Gastrocnemius medialis (tissue), 4 donors: ENCODE results near the gene TRDN. TPM values are rescaled to one million over a fixed set of nuclear protein-coding genes. Genes with fewer than 3 reads are reported as not detected.
"Not testable (repeated sequence)": the region's sequence is repeated elsewhere in the genome, so short reads cannot be mapped to it uniquely, and the experiment has no call there.

ENCODE experiments used
- ATAC-seq, 2 donors: fragments of 150-250 bp; one replicate each; pipeline ENCODE4 v1.9.1; 2016
- DNase-seq, 2 donors: peaks; one replicate each; pipeline ENCODE4 v3.0.0-alpha.2; 2019
- H3K27ac ChIP-seq, 4 donors: fragments of 200-600 bp; sonication (generic); 1 replicate in 1 of 4; 2 replicates in 3 of 4; pipeline ENCODE4 v1.5.1; 2016 to 2018; ENCODE audit warnings: mild to moderate bottlenecking in 2 of 4, moderate library complexity in 1 of 4
- H3K27me3 ChIP-seq, 3 donors: fragments of 200-600 bp; sonication (generic) in 2 of 3; 1 replicate in 1 of 3; 2 replicates in 2 of 3; pipeline versions ENCODE4 v1.5.1 to v1.6.0; 2016 to 2019; ENCODE audit warnings: mild to moderate bottlenecking in 1 of 3, moderate library complexity in 1 of 3
- H3K36me3 ChIP-seq, 2 donors: fragments of 200-600 bp; sonication (generic) in 1 of 2; one replicate each; pipeline ENCODE4 v1.5.1; 2017 to 2018
- H3K4me1 ChIP-seq, 2 donors: fragments of 200-600 bp; sonication (generic) in 1 of 2; one replicate each; pipeline ENCODE4 v1.5.1; 2016 to 2017; ENCODE audit warnings: mild to moderate bottlenecking in 2 of 2
- H3K4me3 ChIP-seq, 4 donors: fragments of 200-600 bp; sonication (generic) in 3 of 4; 1 replicate in 1 of 4; 2 replicates in 3 of 4; pipeline ENCODE4 v1.5.1; 2016 to 2019; ENCODE audit warnings: mild to moderate bottlenecking in 2 of 4
- H3K9me3 ChIP-seq, 3 donors: fragments of 200-600 bp; sonication (generic) in 2 of 3; 1 replicate in 1 of 3; 2 replicates in 2 of 3; pipeline ENCODE4 v1.5.1; 2016 to 2019
- POLR2A ChIP-seq, 2 donors: fragments of 450-650 bp; IDR thresholded peaks; one replicate each; pipeline ENCODE4 v1.6.1; 2017; ENCODE audit warnings: antibody characterized with exemption in 2 of 2, mild to moderate bottlenecking in 2 of 2, moderate library complexity in 2 of 2
- in situ Hi-C, 4 donors: fragments of 200-750 bp; cut with MboI; loops; one replicate each; pipeline versions ENCODE4 v1.15.0 to v1.8.0; 2017; ENCODE audit warnings: low sequenced_read_pairs in 4 of 4
- intact Hi-C: fragments of 100-400 bp; cut with DNase I; formaldehyde crosslinking; loops from one replicate; pipeline ENCODE4 v1.15.1; 2023; ENCODE audit warnings: low total_unique reads
- total RNA-seq, 4 donors: library from RNA; depleted of rRNA; stranded (reverse); fragments of >200 nt; gene quantifications; one replicate each; pipeline versions ENCODE4 v1.1.0 to v1.2.3, GENCODE V29; 2016
- TF ChIP-seq, protein P1 (sequence below), 5 experiments: fragments of 450-650 bp in 3 of 5; fragments of 200-600 bp in 2 of 5; sonication (generic) in 2 of 5; IDR thresholded peaks in 4 of 5; conservative IDR thresholded peaks in 1 of 5; 1 replicate in 4 of 5; 2 replicates in 1 of 5; pipeline ENCODE4 v1.5.1; 2016 to 2019; ENCODE audit warnings: antibody characterized with exemption in 5 of 5, mild to moderate bottlenecking in 3 of 5, moderate library complexity in 3 of 5

The TRDN gene
- total RNA-seq, 4 donors from 2014 or later: 190 to 628 (median 296) TPM

DNA sequence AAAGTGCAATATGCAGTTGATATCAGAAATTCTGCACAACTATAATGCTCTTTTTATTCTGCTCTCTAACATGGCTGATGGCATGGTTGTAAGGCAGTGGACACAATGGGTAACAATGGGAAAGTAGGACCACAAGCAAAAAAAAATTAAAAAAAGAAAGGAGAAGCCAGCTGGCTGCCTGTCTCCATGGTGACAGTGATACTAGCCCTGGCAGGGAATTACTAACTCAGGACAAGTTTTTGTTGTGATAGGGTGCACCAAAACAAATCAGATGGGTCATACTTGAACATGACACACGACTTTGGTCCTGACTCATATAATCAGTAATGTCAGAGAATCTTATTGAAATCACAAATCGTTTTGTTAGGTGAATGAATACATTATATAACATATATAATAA is 169.4 kb downstream of the TRDN start:
- no peak overlapping the region for H3K4me3 ChIP-seq
- peaks cover 0 to 10% of the 10 kb centered on the region in 2 donors for H3K4me1 ChIP-seq
- no peaks in the 10 kb centered on the region for H3K9me3 ChIP-seq
- intact Hi-C loops (no loop called here), in situ Hi-C loops (no loop called here)
- peak overlapping the region; percentile 36 to 69 (median 56) for H3K27ac ChIP-seq
- no peaks in the 10 kb centered on the region for H3K27me3 ChIP-seq
- ATAC-seq (no peak), DNase-seq (no peak)
- H3K36me3 ChIP-seq: peaks cover 0 to 9% of the 10 kb centered on the region in 2 donors
- TF ChIP-seq POLR2A (IDR thresholded peaks at IDR 0.05): no peak
- TF ChIP-seq, protein P1, sequence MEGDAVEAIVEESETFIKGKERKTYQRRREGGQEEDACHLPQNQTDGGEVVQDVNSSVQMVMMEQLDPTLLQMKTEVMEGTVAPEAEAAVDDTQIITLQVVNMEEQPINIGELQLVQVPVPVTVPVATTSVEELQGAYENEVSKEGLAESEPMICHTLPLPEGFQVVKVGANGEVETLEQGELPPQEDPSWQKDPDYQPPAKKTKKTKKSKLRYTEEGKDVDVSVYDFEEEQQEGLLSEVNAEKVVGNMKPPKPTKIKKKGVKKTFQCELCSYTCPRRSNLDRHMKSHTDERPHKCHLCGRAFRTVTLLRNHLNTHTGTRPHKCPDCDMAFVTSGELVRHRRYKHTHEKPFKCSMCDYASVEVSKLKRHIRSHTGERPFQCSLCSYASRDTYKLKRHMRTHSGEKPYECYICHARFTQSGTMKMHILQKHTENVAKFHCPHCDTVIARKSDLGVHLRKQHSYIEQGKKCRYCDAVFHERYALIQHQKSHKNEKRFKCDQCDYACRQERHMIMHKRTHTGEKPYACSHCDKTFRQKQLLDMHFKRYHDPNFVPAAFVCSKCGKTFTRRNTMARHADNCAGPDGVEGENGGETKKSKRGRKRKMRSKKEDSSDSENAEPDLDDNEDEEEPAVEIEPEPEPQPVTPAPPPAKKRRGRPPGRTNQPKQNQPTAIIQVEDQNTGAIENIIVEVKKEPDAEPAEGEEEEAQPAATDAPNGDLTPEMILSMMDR (IDR thresholded peaks at IDR 0.05 in 4 of 5, conservative IDR thresholded peaks at IDR 0.05 in 1 of 5): no peak

DNA sequence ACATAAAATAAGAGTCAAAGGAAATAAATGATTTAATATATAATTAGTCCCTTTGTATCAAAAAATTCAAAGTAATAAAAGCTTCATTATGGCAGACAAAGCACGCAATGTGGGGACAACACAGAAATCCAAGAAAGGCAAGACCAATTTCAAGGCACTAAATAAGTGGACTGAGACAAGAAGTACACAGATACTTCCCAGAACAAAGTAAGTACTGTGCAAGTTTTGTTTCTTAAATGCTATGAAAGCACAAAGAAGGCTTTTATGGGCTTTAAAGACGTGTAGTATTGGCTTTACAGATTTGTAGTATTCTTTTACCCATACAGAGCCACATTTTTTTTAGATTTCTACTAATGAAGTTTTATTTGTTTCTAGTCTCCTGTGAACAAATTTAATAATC is 174.6 kb downstream of the TRDN start:
- no peaks in the 10 kb centered on the region for H3K27me3 ChIP-seq
- ATAC-seq (no peak), DNase-seq (no peak)
- intact Hi-C loops: no loop called here
- peaks cover 0 to 2% of the 10 kb centered on the region in 2 donors for H3K4me1 ChIP-seq
- H3K27ac ChIP-seq: peak overlapping the region; percentile 6 to 51 (median 26)
- no peaks in the 10 kb centered on the region for H3K9me3 ChIP-seq
- in situ Hi-C loops: no loop called here
- TF ChIP-seq, protein P1 (IDR thresholded peaks at IDR 0.05 in 4 of 5, conservative IDR thresholded peaks at IDR 0.05 in 1 of 5): no peak
- no peak for TF ChIP-seq POLR2A (IDR thresholded peaks at IDR 0.05)
- H3K4me3 ChIP-seq: no peak overlapping the region
- H3K36me3 ChIP-seq: peaks cover 0 to 9% of the 10 kb centered on the region in 2 donors

GRCh38 chr6:123458218-123458617 is 178.5 kb downstream of the TRDN start:
- no peak for DNase-seq
- peak overlapping the region in 3 of 4 donors; percentile 15 to 51 (median 27) for H3K27ac ChIP-seq

GRCh38 chr6:123456836-123457235 is 179.9 kb downstream of the TRDN start:
- DNase-seq (no peak), ATAC-seq (no peak)
- H3K27ac ChIP-seq: peak overlapping the region in 3 of 4 donors; percentile 4 to 51 (median 24)
- in situ Hi-C loops: no loop called here
- H3K36me3 ChIP-seq: no peaks in the 10 kb centered on the region
- no peaks in the 10 kb centered on the region for H3K9me3 ChIP-seq
- intact Hi-C loops: no loop called here
- H3K27me3 ChIP-seq: no peaks in the 10 kb centered on the region
- no peak for TF ChIP-seq POLR2A (IDR thresholded peaks at IDR 0.05)
- TF ChIP-seq, protein P1 (IDR thresholded peaks at IDR 0.05 in 4 of 5, conservative IDR thresholded peaks at IDR 0.05 in 1 of 5): no peak
- H3K4me3 ChIP-seq: no peak overlapping the region
- H3K4me1 ChIP-seq: no peaks in the 10 kb centered on the region

More at GRCh38 chr6:123458218-123458617, 178.5 kb downstream of the TRDN start:
- no peaks in the 10 kb centered on the region for H3K27me3 ChIP-seq
- no peak for TF ChIP-seq POLR2A (IDR thresholded peaks at IDR 0.05)
- TF ChIP-seq, protein P1 (IDR thresholded peaks at IDR 0.05 in 4 of 5, conservative IDR thresholded peaks at IDR 0.05 in 1 of 5): no peak
- no peaks in the 10 kb centered on the region for H3K4me1 ChIP-seq
- no peak for ATAC-seq
- H3K9me3 ChIP-seq: no peaks in the 10 kb centered on the region
- no peaks in the 10 kb centered on the region for H3K36me3 ChIP-seq
- intact Hi-C loops: no loop called here
- no peak overlapping the region for H3K4me3 ChIP-seq
- in situ Hi-C loops: no loop called here

GRCh38 chr6:123454448-123454847 is 182.3 kb downstream of the TRDN start:
- peak overlapping the region in 2 of 4 donors; percentile 6 to 51 for H3K27ac ChIP-seq
- peaks cover 0 to 19% of the 10 kb centered on the region in 2 donors for H3K4me1 ChIP-seq
- no peaks in the 10 kb centered on the region for H3K36me3 ChIP-seq
- no peaks in the 10 kb centered on the region for H3K9me3 ChIP-seq
- TF ChIP-seq, protein P1 (IDR thresholded peaks at IDR 0.05 in 4 of 5, conservative IDR thresholded peaks at IDR 0.05 in 1 of 5): no peak
- TF ChIP-seq POLR2A (IDR thresholded peaks at IDR 0.05): no peak
- no peak for ATAC-seq
- no peak overlapping the region for H3K4me3 ChIP-seq
- no peak for DNase-seq
- H3K27me3 ChIP-seq: no peaks in the 10 kb centered on the region
- in situ Hi-C loops: no loop called here
- intact Hi-C loops: no loop called here

GRCh38 chr6:123453071-123453470 is 183.7 kb downstream of the TRDN start:
- H3K27me3 ChIP-seq, DNase-seq, in situ Hi-C loops, ATAC-seq, H3K36me3 ChIP-seq, intact Hi-C loops, H3K9me3 ChIP-seq, H3K4me3 ChIP-seq: not testable (repeated sequence)
- Histone ChIP-seq H3K27ac (peak overlapping the region in 1 of 4 donors; percentile 28), H3K4me1 (peaks cover 12 to 31% of the 10 kb centered on the region in 2 donors)
